Right lobe of liver (tissue), 4 donors: ENCODE data around the gene LPAR6.

ENCODE experiments used
- CTCF ChIP-seq, 4 donors: fragments of 200-600 bp in 3 of 4; fragments of 450-650 bp in 1 of 4; IDR thresholded peaks; one replicate each; pipeline versions ENCODE4 v1.5.1 to v1.8.0; 2016 to 2022; ENCODE audit warnings: antibody characterized with exemption in 4 of 4, mild to moderate bottlenecking in 2 of 4
- POLR2A ChIP-seq: fragments of 450-650 bp; IDR thresholded peaks from one replicate; pipeline ENCODE4 v1.6.1; 2017; ENCODE audit warnings: antibody characterized with exemption, mild to moderate bottlenecking
- donor health status: DM: no; HTN: no; CAD: no.
- donor health status: DM: no; HTN: no; CAD: no.
- donor health status: DM: no; HTN: yes; CAD: no.

- TF ChIP-seq CTCF (IDR thresholded peaks at IDR 0.05) (no peak), POLR2A (no peak)
These were observed 30.7 kb upstream of the LPAR6 start for GRCh38 chr13:48443442-48444208.
